NCI-H2107 treated with DMSO at 0.1 percent for 48 hours (cell line): Measurements from ENCODE around the gene PDCD7.
"Not testable (repeated sequence)": the region's sequence is repeated elsewhere in the genome, so short reads cannot be mapped to it uniquely, and the experiment has no call there.

Experiments
- DNase-seq: peaks from one replicate; lab custom pipeline; 2025; ENCODE audit not compliant: unreplicated experiment; lab: John Stamatoyannopoulos, UW

PDCD7 gene

DNA sequence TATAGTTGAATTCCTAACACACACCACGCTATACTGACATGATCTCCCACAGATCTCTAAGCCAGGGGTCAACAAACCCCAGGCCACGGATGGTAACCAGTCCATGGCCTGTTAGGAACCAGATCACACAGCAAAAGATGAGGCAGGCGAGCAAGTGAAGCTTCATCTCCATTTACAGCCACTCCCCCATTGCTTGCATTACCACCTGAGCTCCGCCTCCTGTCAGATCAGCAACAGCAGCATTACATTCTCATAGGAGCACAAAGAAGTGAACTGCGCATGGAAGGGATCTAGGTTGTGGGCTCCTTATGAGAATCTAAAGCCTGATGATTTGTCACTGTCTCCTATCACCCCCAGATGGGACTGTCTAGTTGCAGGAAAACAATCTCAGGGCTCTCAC, 2.7 kb downstream of the PDCD7 start:
- no peak for DNase-seq

DNA sequence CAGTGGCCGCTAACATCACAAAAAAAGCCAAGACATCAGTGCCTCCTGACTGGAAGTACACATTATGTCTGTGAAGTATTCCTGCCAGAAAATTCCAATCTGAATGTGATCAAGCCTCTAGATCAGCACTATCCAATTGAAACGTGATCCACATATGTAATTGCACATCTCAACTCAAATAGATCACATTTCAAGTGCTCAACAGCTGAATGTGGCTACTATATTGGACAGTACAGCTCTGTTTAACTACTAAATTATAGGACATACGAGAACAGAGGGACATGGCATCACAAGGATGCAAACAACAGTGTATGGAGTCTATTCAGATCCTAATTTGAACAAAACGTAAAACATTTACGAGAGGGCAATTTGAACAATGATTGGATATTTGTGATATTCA, 18.1 kb downstream of the PDCD7 start:
- peak; percentile 61 for DNase-seq

DNA sequence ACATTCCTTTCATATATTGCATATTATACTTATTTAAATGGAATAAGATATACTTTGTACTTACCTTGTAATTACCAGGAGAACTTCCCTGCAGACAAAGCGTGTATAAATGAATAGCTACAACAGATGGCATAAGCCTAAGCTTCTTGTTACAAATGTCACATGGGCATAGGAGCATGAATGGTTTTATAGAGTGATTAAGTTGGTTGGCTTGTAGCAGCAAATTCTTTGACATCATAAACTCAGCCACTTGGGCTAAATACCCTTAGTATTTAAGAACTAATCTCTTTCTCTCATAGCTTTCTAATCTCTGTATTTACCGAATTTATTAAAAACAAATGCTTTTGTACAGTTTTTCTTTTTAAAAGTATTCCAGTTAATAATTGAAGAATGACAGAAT, 18.5 kb downstream of the PDCD7 start, which contains the start of gene UBAP1L:
TSS of gene UBAP1L (minus strand) at position 115 of the 400 bp plus-strand sequence. CDS start 8,985 bp downstream, outside the sequence.
- no peak for DNase-seq

DNA sequence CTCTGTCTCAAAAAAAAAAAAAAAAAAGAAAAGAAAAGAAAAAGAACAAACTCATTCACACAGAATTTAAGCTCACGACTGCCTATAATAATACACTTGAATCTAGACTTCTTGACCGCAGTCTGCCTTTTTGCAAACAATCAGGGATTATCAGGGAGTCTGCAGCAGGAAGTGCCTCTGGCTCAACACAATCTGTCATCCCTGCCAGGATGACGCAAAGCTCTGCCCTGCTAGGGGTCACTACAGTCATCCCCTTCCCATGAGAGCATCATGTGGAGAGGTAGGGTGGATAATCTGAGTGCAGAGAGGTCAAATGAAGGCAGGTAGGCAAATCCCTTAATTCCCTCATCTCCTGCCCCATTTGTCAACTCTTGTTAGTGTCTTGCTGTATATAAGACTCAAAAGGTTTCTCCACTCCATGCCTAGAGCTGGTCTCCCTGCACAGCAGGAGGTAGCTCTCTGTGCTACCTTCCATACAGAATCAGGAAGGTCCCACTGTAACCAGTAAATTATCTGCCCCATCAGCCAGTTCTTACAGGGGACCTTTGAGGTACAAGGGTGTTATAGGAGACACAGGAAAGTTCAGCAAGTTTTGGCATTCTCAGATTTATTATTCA, 22.8 kb downstream of the PDCD7 start:
- no peak for DNase-seq

DNA sequence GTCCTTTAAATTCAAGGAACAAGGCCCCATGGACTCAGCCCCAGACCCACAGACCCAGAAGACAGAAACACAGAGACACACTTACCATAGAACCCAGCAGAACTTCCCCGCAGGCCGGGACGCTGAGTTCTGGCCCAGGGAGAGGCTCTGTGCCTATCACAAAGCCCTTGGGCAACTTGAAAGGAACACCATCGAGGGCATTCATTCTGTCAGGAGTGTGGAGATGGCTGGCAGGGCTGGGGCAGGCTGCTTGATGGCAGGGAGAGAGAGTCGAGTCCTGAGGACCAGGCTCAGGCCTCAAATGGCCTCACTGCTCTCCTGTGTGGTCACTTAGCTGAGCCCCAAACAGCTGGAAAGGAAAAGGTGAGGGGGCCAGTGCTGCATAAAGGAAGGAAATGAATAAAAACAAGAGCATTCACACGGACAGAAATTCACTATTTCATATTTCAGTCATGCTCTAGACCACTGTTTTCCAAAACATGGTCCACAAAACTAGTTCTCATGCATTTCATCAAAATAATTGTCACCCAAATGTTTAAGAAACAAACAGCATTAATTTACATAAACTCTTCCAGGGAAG, 27.5 kb downstream of the PDCD7 start:
- no peak for DNase-seq

DNA sequence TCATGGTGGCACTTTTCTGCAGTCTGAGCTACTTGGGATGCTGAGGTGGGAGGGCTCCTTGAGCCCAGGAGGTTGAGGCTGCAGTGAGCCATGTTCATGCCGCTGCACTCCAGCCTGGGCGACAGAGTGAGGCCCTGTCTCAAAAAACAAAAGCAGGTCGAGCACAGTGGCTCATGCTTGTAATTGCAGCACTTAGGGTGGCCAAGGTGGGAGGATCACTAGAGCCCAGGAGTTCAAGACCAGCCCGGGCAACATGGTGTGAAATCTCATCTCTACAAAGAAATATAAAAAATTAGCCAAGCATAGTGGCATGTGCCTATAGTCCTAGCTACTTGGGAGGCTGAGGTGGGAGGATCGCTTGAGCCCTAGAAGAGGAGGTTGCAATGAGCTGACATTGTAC, 28.6 kb downstream of the PDCD7 start:
- DNase-seq, result no peak

DNA sequence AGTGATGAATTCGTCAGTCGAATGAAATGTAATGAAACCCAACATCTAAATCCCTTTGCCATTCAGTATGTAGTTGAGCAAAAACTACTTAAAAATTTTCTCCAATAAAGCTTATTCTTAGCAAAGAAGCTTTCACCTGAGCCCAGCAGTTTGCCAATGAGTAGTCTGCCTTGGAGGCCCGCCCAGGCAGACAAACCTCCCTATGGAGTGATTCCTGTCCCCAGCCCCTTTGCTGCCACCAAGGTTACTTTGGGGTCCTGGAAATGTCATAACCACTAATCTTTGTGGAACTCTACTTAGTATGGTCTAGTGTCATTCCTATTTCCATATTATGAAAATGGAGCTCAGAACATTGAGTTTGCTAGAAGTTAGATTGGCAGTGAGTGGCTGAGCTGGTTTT, 30.7 kb downstream of the PDCD7 start:
- DNase-seq, result no peak

DNA sequence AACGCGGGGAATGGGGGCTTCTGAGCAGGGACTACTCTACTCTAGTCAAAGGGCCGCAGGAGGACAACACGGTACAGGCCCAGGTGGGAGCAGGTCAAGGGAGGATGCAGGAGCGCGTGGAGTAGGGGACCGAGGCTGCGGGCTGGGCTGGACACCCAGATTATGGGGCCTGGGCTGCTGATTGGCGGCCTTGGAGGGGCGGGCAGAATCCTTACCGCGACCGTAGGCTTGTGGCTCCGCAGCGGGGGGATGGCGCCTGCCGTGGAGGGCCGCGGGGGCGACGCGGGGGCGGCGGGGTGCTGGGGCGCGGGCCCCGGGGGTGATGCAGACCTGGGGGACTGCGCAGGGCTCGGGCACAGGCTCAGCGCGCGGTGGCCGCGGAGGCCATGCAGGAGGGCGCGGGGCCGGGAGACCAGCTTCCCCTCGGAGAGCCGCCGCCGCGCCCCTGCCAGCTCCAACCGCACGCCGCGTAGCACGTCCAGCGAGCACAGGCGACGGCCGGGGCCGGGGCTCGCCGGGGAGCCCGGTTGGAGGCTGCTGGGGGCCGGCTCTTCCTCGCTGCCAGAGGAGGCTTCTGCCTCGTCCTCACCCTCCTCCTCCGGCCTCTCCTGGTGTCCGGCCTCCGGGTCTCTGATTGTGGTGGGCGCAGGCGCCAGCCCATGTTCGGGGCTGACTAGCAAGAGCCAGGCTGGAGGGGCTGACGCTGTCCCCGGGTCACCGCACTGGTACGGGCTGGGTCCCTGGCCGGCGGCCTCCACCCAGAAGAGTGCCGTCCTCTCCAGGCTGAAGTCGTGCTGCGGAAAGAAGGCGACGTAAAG, 31.5 kb downstream of the PDCD7 start:
- no peak for DNase-seq

DNA sequence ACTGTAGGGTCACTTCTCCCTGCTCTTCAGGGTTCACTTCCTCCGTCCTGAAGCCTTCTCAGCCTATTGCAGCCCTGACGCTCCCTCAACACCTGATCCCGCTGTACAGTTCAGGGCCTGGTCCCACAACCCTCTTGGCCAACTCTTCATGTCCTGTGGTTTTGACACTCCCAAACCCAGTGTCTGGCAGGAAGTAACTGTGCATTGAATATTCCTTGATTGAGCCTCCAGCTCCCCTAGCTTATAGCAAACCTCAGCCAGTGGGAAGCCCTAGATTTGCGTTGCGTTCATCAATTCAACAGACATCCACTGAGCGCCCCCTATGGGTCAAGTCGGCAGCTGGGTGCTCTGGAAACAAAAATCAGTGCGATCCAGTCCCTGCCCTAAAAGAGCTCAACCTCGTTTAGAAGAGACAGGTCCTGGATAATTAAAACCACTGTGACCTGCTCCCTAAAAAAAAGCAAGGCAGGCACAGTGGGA, 32.2 kb downstream of the PDCD7 start:
- no peak for DNase-seq

DNA sequence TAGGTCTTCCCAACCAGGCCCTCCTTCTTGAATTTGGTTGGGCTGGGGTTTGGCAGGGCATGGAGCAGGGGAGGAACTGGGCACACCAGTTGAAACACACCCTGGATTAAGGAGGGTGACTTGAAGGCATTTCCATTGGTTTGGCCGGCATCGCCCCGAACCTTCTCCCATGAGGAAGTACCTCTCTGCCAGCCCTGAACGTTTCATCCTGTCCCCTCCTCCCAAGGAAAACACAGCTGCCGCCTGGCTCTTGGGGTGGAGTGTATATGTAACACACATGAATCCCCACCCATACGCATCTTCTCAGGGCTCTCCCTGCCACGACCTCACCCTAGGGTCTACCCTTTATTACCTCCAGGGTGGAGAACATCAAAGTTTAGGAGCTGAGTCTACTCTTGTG, 33.2 kb downstream of the PDCD7 start:
- DNase-seq, result no peak

DNA sequence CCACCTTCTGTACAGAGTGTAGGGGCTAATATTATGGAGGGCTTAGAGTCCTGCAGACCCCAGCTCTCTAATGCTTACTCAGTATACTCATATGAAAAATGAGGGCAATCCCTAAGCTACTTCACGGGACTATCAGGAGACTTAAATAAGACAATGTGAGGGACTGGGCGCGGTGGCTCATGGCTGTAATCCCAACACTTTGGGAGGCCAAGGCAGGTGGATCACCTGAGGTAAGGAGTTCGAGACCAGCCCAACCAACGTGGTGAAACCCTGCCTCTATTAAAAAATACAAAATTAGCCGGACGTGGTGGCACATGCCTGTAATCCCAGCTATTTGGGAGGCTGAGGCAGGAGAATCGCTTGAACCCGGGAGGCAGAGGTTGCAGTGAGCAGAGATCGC, 33.8 kb downstream of the PDCD7 start:
- DNase-seq, result not testable (repeated sequence)

DNA sequence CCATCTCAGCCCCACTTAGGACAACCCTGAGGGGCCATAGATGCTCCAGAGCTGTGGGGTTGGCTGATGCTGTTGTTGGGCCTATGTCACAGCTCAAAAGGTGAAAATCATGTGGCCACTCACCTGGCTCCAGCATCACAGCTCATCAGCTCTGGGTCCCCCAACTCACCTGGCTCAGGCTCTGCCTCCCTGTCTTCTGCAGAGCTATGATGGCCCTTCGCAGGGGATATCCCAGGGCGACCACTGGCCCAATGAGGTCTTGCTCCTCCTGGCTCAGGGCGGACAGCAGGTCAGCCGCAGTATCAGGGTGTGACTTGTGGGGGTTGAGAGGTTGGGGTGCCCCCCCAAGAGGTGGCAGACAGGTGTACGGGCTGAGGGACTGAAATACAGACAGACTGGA, 34.3 kb downstream of the PDCD7 start:
- no peak for DNase-seq

DNA sequence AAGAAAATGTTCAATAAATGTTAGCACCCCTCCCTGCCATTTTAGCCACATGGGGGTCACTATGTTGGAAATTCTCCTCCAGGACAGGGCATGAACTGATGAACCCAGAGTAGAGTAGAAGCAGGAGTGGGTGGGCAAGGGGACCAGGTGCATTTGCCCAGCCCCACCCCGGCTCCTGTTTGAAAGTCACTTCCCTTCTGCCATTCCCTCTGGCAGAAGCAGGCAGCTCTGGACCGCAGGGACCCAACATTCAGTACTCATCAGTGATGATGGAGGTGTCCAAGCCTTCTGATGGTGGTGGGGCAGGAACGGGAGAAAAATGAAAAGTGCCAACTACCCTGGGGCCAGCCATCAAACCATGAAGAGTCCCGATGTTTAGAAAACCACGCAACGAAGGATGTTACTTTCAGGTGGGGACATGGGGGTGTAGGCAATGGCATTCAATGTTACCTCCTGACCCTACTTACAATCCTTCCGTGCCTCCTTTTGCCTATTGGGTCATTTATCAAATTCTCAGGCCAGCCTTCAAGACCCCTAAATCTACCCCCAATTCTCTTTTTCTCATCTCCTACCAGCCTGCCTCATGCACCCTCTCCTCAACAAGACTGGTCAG, 35.9 kb downstream of the PDCD7 start:
- no peak for DNase-seq

DNA sequence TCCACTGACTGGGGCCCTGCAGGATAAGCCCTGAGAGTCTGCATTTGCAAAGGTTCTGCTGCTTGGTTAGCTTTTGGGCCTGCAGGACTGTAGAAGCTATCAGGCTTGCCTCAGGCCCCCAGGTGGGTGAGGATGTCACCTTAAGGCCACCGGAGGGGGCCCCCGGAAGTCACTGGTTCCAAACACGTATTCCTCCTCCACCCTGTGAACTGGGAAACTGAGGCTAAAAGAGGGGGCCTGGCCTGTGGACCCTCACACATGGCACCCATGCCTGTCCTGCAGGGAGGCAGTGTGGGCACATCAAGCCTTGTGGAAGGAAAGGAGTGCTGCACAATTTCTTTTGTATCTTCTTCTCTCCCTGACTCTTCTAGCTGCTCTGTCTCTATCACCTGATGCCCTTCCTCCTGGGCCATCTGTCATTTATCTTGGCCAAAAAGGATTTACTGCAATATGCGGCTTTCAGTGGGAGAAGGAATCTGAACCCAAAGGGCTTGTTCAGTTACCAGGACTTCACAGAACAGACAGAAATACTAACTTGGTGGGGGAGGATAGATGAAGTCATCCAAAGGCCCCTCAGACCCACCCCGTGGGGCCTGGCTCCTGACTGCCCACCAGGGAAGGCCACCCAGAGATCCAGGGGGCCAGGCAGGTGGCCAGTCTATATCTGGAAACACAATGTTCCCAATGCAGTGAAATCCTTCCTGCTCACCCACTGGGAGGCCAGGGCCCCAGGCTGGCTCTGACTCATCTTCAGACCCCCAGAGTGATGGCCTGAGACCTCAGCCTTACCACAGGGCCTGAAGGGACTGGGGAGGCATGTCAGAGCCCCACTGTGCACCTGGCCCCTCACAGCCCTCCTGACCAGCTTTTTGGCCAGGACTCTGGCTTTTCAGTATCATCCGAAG, 36.9 kb downstream of the PDCD7 start:
- DNase-seq, result no peak

DNA sequence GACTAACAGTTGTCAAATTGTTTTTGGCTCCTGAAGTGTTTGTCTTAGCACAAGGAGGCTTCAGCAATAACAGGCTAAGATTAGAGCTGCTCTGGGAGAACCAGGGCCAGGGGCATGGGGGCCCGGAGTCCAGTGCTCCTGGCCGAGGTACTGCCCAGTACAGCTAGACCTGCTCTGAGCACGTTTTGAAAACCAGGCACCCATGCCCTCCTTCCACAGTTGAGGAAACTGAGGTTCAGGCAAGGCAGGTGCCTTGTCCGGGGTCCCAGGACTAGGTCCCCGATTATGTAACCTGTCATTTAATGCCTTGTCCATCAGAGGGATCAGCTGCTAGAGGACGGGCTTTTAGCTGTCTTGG, 37.9 kb downstream of the PDCD7 start:
- no peak for DNase-seq

DNA sequence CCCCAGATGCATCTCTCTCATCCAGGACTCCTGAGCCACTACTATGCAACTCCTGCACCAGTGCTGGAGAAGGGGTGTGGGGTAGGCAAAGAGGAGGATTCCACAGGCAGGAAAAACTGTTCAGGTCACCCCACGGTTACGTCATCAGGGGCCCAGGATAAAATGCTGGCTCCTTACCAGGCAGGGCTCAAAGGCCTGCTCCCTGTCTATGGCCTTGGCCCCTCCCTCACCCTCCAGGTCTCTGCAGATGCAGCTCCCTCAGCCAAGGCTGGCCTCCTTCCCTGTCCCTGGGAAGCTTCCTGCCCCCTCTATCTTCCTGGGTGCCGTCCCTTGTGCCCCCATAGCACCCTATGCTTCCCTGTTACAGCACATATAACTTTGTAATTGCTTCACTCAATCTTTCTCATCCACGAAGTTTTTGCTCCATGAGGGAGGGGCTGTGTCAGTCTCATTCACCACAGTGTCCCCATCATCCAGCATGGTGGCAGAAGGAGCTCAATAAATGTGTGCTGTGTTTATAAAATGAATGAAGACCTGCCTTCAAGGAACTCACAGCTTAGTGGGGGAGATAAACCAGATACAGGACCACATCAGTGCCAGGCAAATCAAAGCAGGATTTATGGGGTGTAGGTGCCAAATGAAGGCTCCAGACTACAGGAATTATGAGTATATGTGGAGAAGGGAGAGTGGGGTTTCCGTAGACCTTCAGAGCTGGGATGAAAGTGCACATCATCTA, 38.4 kb downstream of the PDCD7 start:
- DNase-seq, result no peak

DNA sequence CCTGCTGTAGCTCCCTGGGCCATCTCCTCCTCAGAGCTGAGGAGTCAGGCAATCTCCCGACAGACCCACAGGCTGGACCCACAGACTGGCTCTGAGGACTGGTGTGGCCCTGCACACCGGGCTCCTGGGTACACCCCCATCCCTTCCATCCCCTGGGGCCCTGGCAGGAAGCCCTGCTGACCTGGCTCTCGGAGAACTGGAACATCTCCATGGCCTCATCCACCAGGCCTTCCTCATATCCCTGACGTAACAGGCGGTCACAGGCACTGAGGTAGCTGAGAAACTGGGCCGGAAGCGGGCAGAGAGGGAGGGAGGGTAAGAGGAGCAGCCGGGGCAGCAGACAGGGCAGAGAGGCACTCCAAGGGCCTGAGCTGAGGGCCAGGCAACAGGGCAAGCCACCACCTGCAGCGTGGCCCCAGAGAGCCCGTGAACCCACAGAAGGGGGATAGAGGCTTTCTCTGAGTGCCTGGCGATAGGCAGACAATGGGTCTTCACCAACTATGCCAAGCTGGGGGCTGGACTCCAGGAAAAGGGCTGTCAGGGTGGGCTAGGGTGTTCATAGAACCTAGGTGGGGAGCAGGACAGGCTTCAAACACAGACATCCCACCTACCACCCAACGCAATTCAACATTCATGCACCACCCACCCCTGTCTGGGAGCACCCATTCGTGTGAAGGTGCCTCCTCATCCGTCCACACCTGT, 39.2 kb downstream of the PDCD7 start:
- no peak for DNase-seq

DNA sequence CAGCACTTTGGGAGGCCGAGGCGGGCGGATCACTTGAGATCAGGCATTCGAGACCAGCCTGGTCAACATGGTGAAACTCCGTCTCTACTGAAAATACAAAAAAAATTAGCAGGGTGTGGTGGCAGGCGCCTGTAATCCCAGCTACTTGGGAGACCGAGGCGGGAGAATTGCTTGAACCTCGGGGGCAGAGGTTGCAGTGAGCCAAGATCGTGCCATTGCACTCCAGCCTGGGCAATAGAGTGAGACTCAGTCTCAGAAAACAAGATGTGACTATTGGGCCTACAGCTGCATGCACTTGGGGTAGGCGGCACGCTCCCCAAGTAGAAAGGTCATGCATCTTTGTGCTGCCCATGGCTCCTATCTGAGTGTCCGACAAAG, 39.8 kb downstream of the PDCD7 start:
- DNase-seq, result not testable (repeated sequence)
